H1 (cell line): Measurements from ENCODE around the gene TBCD. TPM values are rescaled to one million over a fixed set of nuclear protein-coding genes. Genes with fewer than 3 reads are reported as not detected.

ENCODE experiments used
- ASH2L ChIP-seq: fragments of 200-600, 300-600 bp; sonication (generic); IDR thresholded peaks from one replicate; pipeline ENCODE4 v1.7.1; 2017; ENCODE audit warnings: low read length
- CREB1 ChIP-seq: IDR thresholded peaks from 2 replicates; pipeline ENCODE4 v1.6.1; 2012; ENCODE audit warnings: inconsistent platforms
- E2F6 ChIP-seq: IDR thresholded peaks from 2 replicates; pipeline ENCODE4 v1.6.1; 2012; ENCODE audit warnings: inconsistent platforms
- EGR1 ChIP-seq: IDR thresholded peaks from 2 replicates; pipeline ENCODE4 v1.6.1; 2011; ENCODE audit warnings: low read depth, low read length, borderline replicate concordance
- GTF2F1 ChIP-seq: IDR thresholded peaks from 2 replicates; pipeline ENCODE4 v1.6.1; 2012; ENCODE audit warnings: low read depth, low read length, improper control_type of control experiment, borderline replicate concordance
- KDM4A ChIP-seq: IDR thresholded peaks from one replicate; pipeline ENCODE4 v1.7.1; 2012; ENCODE audit warnings: low read depth, mild to moderate bottlenecking, moderate library complexity, low read length, inconsistent platforms; ENCODE audit not compliant: severe bottlenecking
- NRF1 ChIP-seq: IDR thresholded peaks from 2 replicates; pipeline ENCODE4 v1.6.1; 2011; ENCODE audit warnings: mild to moderate bottlenecking, low read depth, low read length, improper control_type of control experiment
- POLR2A ChIP-seq, 2 experiments: IDR thresholded peaks; 1 replicate in 1 of 2; 2 replicates in 1 of 2; pipeline ENCODE4 v1.6.1; 2011; ENCODE audit warnings: low read depth in 2 of 2, low read length in 2 of 2, mild to moderate bottlenecking in 2 of 2; ENCODE audit errors: control extremely low read depth in 1 of 2
- POU5F1 ChIP-seq: IDR thresholded peaks from 2 replicates; pipeline ENCODE4 v1.6.1; 2011; ENCODE audit warnings: low read depth, mild to moderate bottlenecking, low read length, moderate library complexity
- RAD21 ChIP-seq, 2 experiments: IDR thresholded peaks in 1 of 2; conservative IDR thresholded peaks in 1 of 2; 2 replicates each; pipeline ENCODE4 v1.6.1; 2011; ENCODE audit warnings: low read depth in 2 of 2, low read length in 2 of 2, improper control_type of control experiment in 1 of 2, inconsistent platforms in 1 of 2, mild to moderate bottlenecking in 1 of 2, moderate library complexity in 1 of 2
- RFX5 ChIP-seq: IDR thresholded peaks from 2 replicates; pipeline ENCODE4 v1.6.1; 2011; ENCODE audit warnings: low read depth, low read length, improper control_type of control experiment, borderline replicate concordance
- RNF2 ChIP-seq: fragments of 200-900, 300-1000 bp; sonication (generic); IDR thresholded peaks from 2 replicates; pipeline ENCODE4 v1.7.1; 2016; ENCODE audit warnings: borderline replicate concordance, low read depth, mild to moderate bottlenecking, antibody characterized with exemption, low read length; ENCODE audit not compliant: poor library complexity, severe bottlenecking; ENCODE audit errors: missing control alignments
- SP1 ChIP-seq: IDR thresholded peaks from 2 replicates; pipeline ENCODE4 v1.6.1; 2011; ENCODE audit warnings: low read depth, low read length
- SUZ12 ChIP-seq: fragments of 200-600 bp; sonication (generic); IDR thresholded peaks from 2 replicates; pipeline ENCODE4 v1.6.1; 2012; ENCODE audit warnings: mild to moderate bottlenecking, inconsistent platforms, low read length, moderate library complexity, mixed read lengths
- polyA plus RNA-seq, 7 experiments: library from polyadenylated mRNA; depleted of rRNA in 3 of 7; stranded (reverse) in 5 of 7; unstranded in 2 of 7; fragments of >200 nt in 5 of 7; fragments of 200-250 nt in 2 of 7; gene quantifications; 1 replicate in 5 of 7; 2 replicates in 1 of 7; 4 replicates in 1 of 7; pipeline versions ENCODE4 v1.2.1 to v1.2.3, GENCODE V29; 2011 to 2013; ENCODE audit warnings: missing spikeins in 2 of 7, mixed read lengths in 2 of 7
- total RNA-seq: library from RNA; stranded (reverse); fragmentation: NEBNext Ultra II Directional; extraction: Animal tissue kit (Norgen Biotek cat#: 25700); gene quantifications from 2 replicates; pipeline ENCODE4 v1.2.1, GENCODE V29; 2021

Gene TBCD
- total and polyA plus RNA-seq, 2 of the 8 experiments (the other 6 are each of a cell fraction or from before 2014, with no cell fraction given): 118 to 162 TPM

- TF ChIP-seq SUZ12: no peak
- TF ChIP-seq POLR2A (IDR thresholded peaks at IDR 0.05; ENCODE audit: control extremely low read depth in 1 of 2, low read depth in 2 of 2, low read length in 2 of 2): no peak
- TF ChIP-seq CREB1: no peak
- TF ChIP-seq ASH2L: no peak
- TF ChIP-seq POU5F1: no peak
- TF ChIP-seq E2F6: no peak
- TF ChIP-seq KDM4A: no peak
- TF ChIP-seq RNF2: no peak
- no peak for TF ChIP-seq SP1
- no peak for TF ChIP-seq GTF2F1
- TF ChIP-seq EGR1: peak; percentile 69
- TF ChIP-seq RFX5: no peak
- no peak for TF ChIP-seq NRF1
- peak; percentile 59 to 67 for TF ChIP-seq RAD21 (IDR thresholded peaks at IDR 0.05 in 1 of 2, conservative IDR thresholded peaks at IDR 0.05 in 1 of 2; ENCODE audit: low read depth in 2 of 2, low read length in 2 of 2)
These were observed 161.6 kb downstream of the TBCD start (continued) for GRCh38 chr17:82913304-82914043.
